Gastrocnemius medialis (tissue), 4 donors: ENCODE data around the gene PPM1F. TPM values are rescaled to one million over a fixed set of nuclear protein-coding genes. Genes with fewer than 3 reads are reported as not detected.

Experiments
- ATAC-seq, 2 donors: fragments of 150-250 bp; one replicate each; pipeline ENCODE4 v1.9.1; 2016
- DNase-seq, 2 donors: peaks; one replicate each; pipeline ENCODE4 v3.0.0-alpha.2; 2019
- H3K27ac ChIP-seq, 4 donors: fragments of 200-600 bp; sonication (generic); 1 replicate in 1 of 4; 2 replicates in 3 of 4; pipeline ENCODE4 v1.5.1; 2016 to 2018; ENCODE audit warnings: mild to moderate bottlenecking in 2 of 4, moderate library complexity in 1 of 4
- H3K27me3 ChIP-seq, 3 donors: fragments of 200-600 bp; sonication (generic) in 2 of 3; 1 replicate in 1 of 3; 2 replicates in 2 of 3; pipeline versions ENCODE4 v1.5.1 to v1.6.0; 2016 to 2019; ENCODE audit warnings: mild to moderate bottlenecking in 1 of 3, moderate library complexity in 1 of 3
- H3K36me3 ChIP-seq, 2 donors: fragments of 200-600 bp; sonication (generic) in 1 of 2; one replicate each; pipeline ENCODE4 v1.5.1; 2017 to 2018
- H3K4me1 ChIP-seq, 2 donors: fragments of 200-600 bp; sonication (generic) in 1 of 2; one replicate each; pipeline ENCODE4 v1.5.1; 2016 to 2017; ENCODE audit warnings: mild to moderate bottlenecking in 2 of 2
- H3K4me3 ChIP-seq, 4 donors: fragments of 200-600 bp; sonication (generic) in 3 of 4; 1 replicate in 1 of 4; 2 replicates in 3 of 4; pipeline ENCODE4 v1.5.1; 2016 to 2019; ENCODE audit warnings: mild to moderate bottlenecking in 2 of 4
- H3K9me3 ChIP-seq, 3 donors: fragments of 200-600 bp; sonication (generic) in 2 of 3; 1 replicate in 1 of 3; 2 replicates in 2 of 3; pipeline ENCODE4 v1.5.1; 2016 to 2019
- CTCF ChIP-seq, 5 experiments: fragments of 450-650 bp in 3 of 5; fragments of 200-600 bp in 2 of 5; sonication (generic) in 2 of 5; IDR thresholded peaks in 4 of 5; conservative IDR thresholded peaks in 1 of 5; 1 replicate in 4 of 5; 2 replicates in 1 of 5; pipeline ENCODE4 v1.5.1; 2016 to 2019; ENCODE audit warnings: antibody characterized with exemption in 5 of 5, mild to moderate bottlenecking in 3 of 5, moderate library complexity in 3 of 5
- POLR2A ChIP-seq, 2 donors: fragments of 450-650 bp; IDR thresholded peaks; one replicate each; pipeline ENCODE4 v1.6.1; 2017; ENCODE audit warnings: antibody characterized with exemption in 2 of 2, mild to moderate bottlenecking in 2 of 2, moderate library complexity in 2 of 2
- in situ Hi-C, 4 donors: fragments of 200-750 bp; cut with MboI; loops; one replicate each; pipeline versions ENCODE4 v1.15.0 to v1.8.0; 2017; ENCODE audit warnings: low sequenced_read_pairs in 4 of 4
- intact Hi-C: fragments of 100-400 bp; cut with DNase I; formaldehyde crosslinking; loops from one replicate; pipeline ENCODE4 v1.15.1; 2023; ENCODE audit warnings: low total_unique reads
- total RNA-seq, 4 donors: library from RNA; depleted of rRNA; stranded (reverse); fragments of >200 nt; gene quantifications; one replicate each; pipeline versions ENCODE4 v1.1.0 to v1.2.3, GENCODE V29; 2016

Gene PPM1F
- total RNA-seq, 4 donors from 2014 or later, result 10.2 to 13.8 (median 11.0) TPM

GRCh38 chr22:21963286-21963685 is 10.6 kb upstream of the PPM1F start:
- H3K27ac ChIP-seq, result no peak overlapping the region
- TF ChIP-seq CTCF (IDR thresholded peaks at IDR 0.05 in 4 of 5, conservative IDR thresholded peaks at IDR 0.05 in 1 of 5), result no peak
- no peak for TF ChIP-seq POLR2A (IDR thresholded peaks at IDR 0.05)
- no peaks in the 10 kb centered on the region for H3K9me3 ChIP-seq
- no peak overlapping the region for H3K4me3 ChIP-seq
- DNase-seq, result no peak
- H3K4me1 ChIP-seq, result peaks cover 0 to 18% of the 10 kb centered on the region in 2 donors
- intact Hi-C loops, result no loop called here
- in situ Hi-C loops, result no loop called here
- peaks cover 0 to 81% of the 10 kb centered on the region in 2 donors for H3K36me3 ChIP-seq
- no peak for ATAC-seq
- H3K27me3 ChIP-seq, result no peaks in the 10 kb centered on the region

GRCh38 chr22:21962655-21962949 is 10.0 kb upstream of the PPM1F start:
- peak overlapping the region in 1 of 4 donors; percentile 84 for H3K27ac ChIP-seq
- H3K36me3 ChIP-seq, result peaks cover 0 to 76% of the 10 kb centered on the region in 2 donors
- no peak for DNase-seq
- TF ChIP-seq POLR2A (IDR thresholded peaks at IDR 0.05), result no peak
- TF ChIP-seq CTCF (IDR thresholded peaks at IDR 0.05 in 4 of 5, conservative IDR thresholded peaks at IDR 0.05 in 1 of 5), result no peak
- peaks cover 0 to 18% of the 10 kb centered on the region in 2 donors for H3K4me1 ChIP-seq
- in situ Hi-C loops, result no loop called here
- no peak for ATAC-seq
- H3K27me3 ChIP-seq, result no peaks in the 10 kb centered on the region
- H3K9me3 ChIP-seq, result no peaks in the 10 kb centered on the region
- H3K4me3 ChIP-seq, result no peak overlapping the region
- intact Hi-C loops, result no loop called here

- H3K27me3 ChIP-seq, result no peaks in the 10 kb centered on the region
- ATAC-seq (peak; percentile 80 to 93), DNase-seq (peak; percentile 65 to 70)
- no peak overlapping the region for H3K4me3 ChIP-seq
- H3K36me3 ChIP-seq, result peaks cover 0 to 71% of the 10 kb centered on the region in 2 donors
- in situ Hi-C loops (no loop called here), intact Hi-C loops (no loop called here)
- no peaks in the 10 kb centered on the region for H3K9me3 ChIP-seq
- peak overlapping the region; percentile 56 to 84 (median 70) for H3K27ac ChIP-seq
- no peak for TF ChIP-seq CTCF (IDR thresholded peaks at IDR 0.05 in 4 of 5, conservative IDR thresholded peaks at IDR 0.05 in 1 of 5)
- no peak for TF ChIP-seq POLR2A (IDR thresholded peaks at IDR 0.05)
- H3K4me1 ChIP-seq, result peaks cover 0 to 18% of the 10 kb centered on the region in 2 donors
Observed at GRCh38 chr22:21961886-21962654, 9.4 kb upstream of the PPM1F start.

GRCh38 chr22:21961127-21961867 is 8.6 kb upstream of the PPM1F start:
- DNase-seq (no peak), ATAC-seq (peak in 1 of 2 donors; percentile 3)
- peaks cover 0 to 63% of the 10 kb centered on the region in 2 donors for H3K36me3 ChIP-seq
- no peaks in the 10 kb centered on the region for H3K9me3 ChIP-seq
- peak overlapping the region; percentile 56 to 84 (median 70) for H3K27ac ChIP-seq
- intact Hi-C loops, result no loop called here
- TF ChIP-seq POLR2A (IDR thresholded peaks at IDR 0.05) (no peak), CTCF (IDR thresholded peaks at IDR 0.05 in 4 of 5, conservative IDR thresholded peaks at IDR 0.05 in 1 of 5) (no peak)
- H3K4me3 ChIP-seq, result no peak overlapping the region
- in situ Hi-C loops, result no loop called here
- no peaks in the 10 kb centered on the region for H3K27me3 ChIP-seq
- H3K4me1 ChIP-seq, result peaks cover 0 to 18% of the 10 kb centered on the region in 2 donors
